ENCODE data around the gene GNGT1.
"Not testable (repeated sequence)": the region's sequence is repeated elsewhere in the genome, so short reads cannot be mapped to it uniquely, and the experiment has no call there.

The GNGT1 gene

GRCh38 chr7:93890041-93890463 is 16.3 kb upstream of the GNGT1 start:
- no peak for DNase-seq (ENCODE audit: low spot score)
- H3K4me3 Mint-ChIP-seq: peak overlapping the region; percentile 62
- no peaks in the 10 kb centered on the region for H3K36me3 Mint-ChIP-seq (ENCODE audit: low read depth)
- no peak overlapping the region for H3K27ac Mint-ChIP-seq
- no peaks in the 10 kb centered on the region for H3K9me3 Mint-ChIP-seq
- H3K27me3 Mint-ChIP-seq (ENCODE audit: low read depth): peaks cover 50% of the 10 kb centered on the region
- peaks cover 7% of the 10 kb centered on the region for H3K4me1 Mint-ChIP-seq (ENCODE audit: low read depth)

DNA sequence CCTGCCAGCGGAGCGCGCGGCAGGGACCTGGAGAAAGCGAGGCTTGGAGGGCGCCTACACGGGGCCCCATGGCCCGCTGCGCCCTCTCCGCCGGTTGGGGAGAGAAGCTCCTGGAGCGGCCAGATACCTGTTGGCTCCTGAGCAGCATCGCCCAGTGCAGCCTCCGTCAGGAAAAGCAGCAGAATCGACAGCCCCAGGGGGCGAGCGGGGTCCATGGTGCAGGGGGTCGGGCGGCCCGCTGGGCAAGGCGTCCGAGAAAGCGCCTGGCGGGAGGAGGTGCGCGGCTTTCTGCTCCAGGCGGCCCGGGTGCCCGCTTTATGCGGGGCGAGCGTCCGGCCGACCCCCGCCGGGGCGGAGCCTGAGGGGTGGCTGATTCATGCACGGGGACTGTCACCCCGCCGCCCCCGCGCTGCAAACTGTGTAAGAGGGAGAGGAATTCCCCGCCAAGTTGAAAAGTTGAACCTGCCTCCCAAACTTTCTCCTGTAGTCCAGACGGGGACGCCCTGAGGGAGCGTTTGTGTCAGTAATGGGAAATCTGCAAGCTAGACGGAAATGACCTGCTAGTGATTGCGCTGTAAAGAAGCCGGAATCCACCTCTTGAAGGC is 15.8 kb upstream of the GNGT1 start, which contains the start of gene TFPI2:
Gene TFPI2, minus strand, starts transcription at position 290 of the 605 bp plus-strand sequence. Its CDS starts 75 bp downstream, at position 215.
- H3K9me3 Mint-ChIP-seq: no peaks in the 10 kb centered on the region
- H3K27ac Mint-ChIP-seq: no peak within 1 kb of the TSS
- peak within 1 kb of the TSS; percentile 62 for H3K4me3 Mint-ChIP-seq
- H3K27me3 Mint-ChIP-seq (ENCODE audit: low read depth): peaks cover 50% of the 10 kb centered on the region
- DNase-seq (ENCODE audit: low spot score): peak; percentile 18
- no peaks in the 10 kb centered on the region for H3K36me3 Mint-ChIP-seq (ENCODE audit: low read depth)
- H3K4me1 Mint-ChIP-seq (ENCODE audit: low read depth): peaks cover 7% of the 10 kb centered on the region

GRCh38 chr7:93894426-93894825 is 11.9 kb upstream of the GNGT1 start:
- peaks cover 7% of the 10 kb centered on the region for H3K4me1 Mint-ChIP-seq (ENCODE audit: low read depth)
- no peaks in the 10 kb centered on the region for H3K9me3 Mint-ChIP-seq
- H3K4me3 Mint-ChIP-seq: no peak overlapping the region
- no peaks in the 10 kb centered on the region for H3K36me3 Mint-ChIP-seq (ENCODE audit: low read depth)
- peaks cover 41% of the 10 kb centered on the region for H3K27me3 Mint-ChIP-seq (ENCODE audit: low read depth)
- no peak for DNase-seq (ENCODE audit: low spot score)
- H3K27ac Mint-ChIP-seq: no peak overlapping the region

- no peak for DNase-seq (ENCODE audit: low spot score)
- no peak overlapping the region for H3K4me3 Mint-ChIP-seq
- peaks cover 3% of the 10 kb centered on the region for H3K4me1 Mint-ChIP-seq (ENCODE audit: low read depth)
- H3K36me3 Mint-ChIP-seq (ENCODE audit: low read depth): no peaks in the 10 kb centered on the region
- H3K27me3 Mint-ChIP-seq (ENCODE audit: low read depth): peaks cover 36% of the 10 kb centered on the region
- no peak overlapping the region for H3K27ac Mint-ChIP-seq
- H3K9me3 Mint-ChIP-seq: no peaks in the 10 kb centered on the region
Observed at GRCh38 chr7:93894966-93895640, 11.3 kb upstream of the GNGT1 start.

DNA sequence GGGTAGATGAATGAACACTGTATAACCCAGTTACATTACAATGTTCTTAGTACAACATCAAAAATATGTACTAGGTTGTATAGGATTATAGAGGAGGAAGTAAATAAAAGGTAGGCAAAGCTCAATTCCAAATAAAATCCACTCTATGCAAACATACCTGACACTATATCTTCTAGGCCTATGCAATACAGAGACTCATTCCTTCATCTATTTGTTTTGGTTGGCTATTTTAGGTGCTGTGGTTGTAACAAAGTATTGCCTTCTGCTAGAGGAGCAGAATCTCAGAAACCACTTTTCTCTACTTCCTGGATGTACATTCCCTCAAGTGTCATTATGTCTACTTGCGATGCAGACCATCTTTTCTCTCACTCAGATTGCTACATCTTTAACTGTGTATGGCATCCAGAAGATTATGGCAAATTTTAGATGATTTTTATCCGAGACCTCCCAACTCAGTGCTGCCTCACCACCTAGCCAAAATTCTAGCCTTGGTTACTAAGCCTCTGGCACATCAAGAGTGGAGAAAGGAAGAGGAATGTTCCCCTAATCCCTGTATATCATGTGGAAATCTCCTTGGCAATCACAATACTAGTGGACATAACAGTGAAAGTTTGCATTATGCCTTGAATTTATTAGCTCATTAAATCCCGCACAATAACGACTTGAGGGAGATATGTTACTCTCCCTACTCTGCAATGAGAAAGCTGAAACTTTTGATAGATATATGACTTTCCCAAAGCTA is 10.3 kb upstream of the GNGT1 start:
- H3K36me3 Mint-ChIP-seq (ENCODE audit: low read depth): no peaks in the 10 kb centered on the region
- peaks cover 32% of the 10 kb centered on the region for H3K27me3 Mint-ChIP-seq (ENCODE audit: low read depth)
- no peak overlapping the region for H3K27ac Mint-ChIP-seq
- no peak overlapping the region for H3K4me3 Mint-ChIP-seq
- no peak for DNase-seq (ENCODE audit: low spot score)
- no peaks in the 10 kb centered on the region for H3K9me3 Mint-ChIP-seq
- no peaks in the 10 kb centered on the region for H3K4me1 Mint-ChIP-seq (ENCODE audit: low read depth)

- H3K27ac Mint-ChIP-seq: no peak overlapping the region
- H3K9me3 Mint-ChIP-seq: no peaks in the 10 kb centered on the region
- H3K27me3 Mint-ChIP-seq (ENCODE audit: low read depth): peaks cover 17% of the 10 kb centered on the region
- DNase-seq (ENCODE audit: low spot score): no peak
- H3K4me1 Mint-ChIP-seq (ENCODE audit: low read depth): no peaks in the 10 kb centered on the region
- no peak overlapping the region for H3K4me3 Mint-ChIP-seq
- no peaks in the 10 kb centered on the region for H3K36me3 Mint-ChIP-seq (ENCODE audit: low read depth)
Observed at GRCh38 chr7:93897680-93898079, 8.7 kb upstream of the GNGT1 start.

- Mint-ChIP-seq H3K4me3 (no peak overlapping the region), H3K9me3 (no peaks in the 10 kb centered on the region), H3K36me3 (ENCODE audit: low read depth) (no peaks in the 10 kb centered on the region), H3K27me3 (ENCODE audit: low read depth) (peaks cover 15% of the 10 kb centered on the region), H3K27ac (no peak overlapping the region), H3K4me1 (ENCODE audit: low read depth) (no peaks in the 10 kb centered on the region)
- no peak for DNase-seq (ENCODE audit: low spot score)
Observed at GRCh38 chr7:93902777-93903423, 3.5 kb upstream of the GNGT1 start.

GRCh38 chr7:93910076-93910994 is 4.0 kb downstream of the GNGT1 start:
- DNase-seq (ENCODE audit: low spot score): no peak
- H3K4me3 Mint-ChIP-seq: no peak overlapping the region
- no peaks in the 10 kb centered on the region for H3K9me3 Mint-ChIP-seq
- no peaks in the 10 kb centered on the region for H3K36me3 Mint-ChIP-seq (ENCODE audit: low read depth)
- peaks cover 7% of the 10 kb centered on the region for H3K27me3 Mint-ChIP-seq (ENCODE audit: low read depth)
- H3K4me1 Mint-ChIP-seq (ENCODE audit: low read depth): no peaks in the 10 kb centered on the region
- no peak overlapping the region for H3K27ac Mint-ChIP-seq

- H3K4me3 Mint-ChIP-seq; DNase-seq (ENCODE audit: low spot score); H3K9me3 Mint-ChIP-seq; H3K27ac Mint-ChIP-seq; H3K27me3 Mint-ChIP-seq (ENCODE audit: low read depth); H3K36me3 Mint-ChIP-seq (ENCODE audit: low read depth); H3K4me1 Mint-ChIP-seq (ENCODE audit: low read depth): not testable (repeated sequence)
Observed at GRCh38 chr7:93911242-93911641, 4.9 kb downstream of the GNGT1 start.

DNA sequence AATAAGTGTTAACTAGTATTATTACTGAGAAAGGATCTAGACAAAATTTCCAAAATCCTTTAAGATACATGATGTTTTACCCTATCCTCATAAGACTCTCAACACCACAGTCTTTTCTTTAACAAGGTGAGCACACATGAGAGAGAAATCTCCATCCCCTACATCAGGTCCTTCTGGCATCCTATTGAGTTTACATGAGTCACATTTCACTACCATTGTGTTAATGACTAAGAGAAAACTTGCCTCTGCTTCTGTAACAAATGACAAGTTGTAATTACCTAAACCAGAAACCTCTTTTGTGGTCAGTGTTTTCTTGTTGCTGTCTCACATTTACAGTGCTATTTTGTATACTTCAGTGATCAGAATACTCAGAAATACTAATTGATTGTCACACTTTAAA is 5.3 kb downstream of the GNGT1 start:
- H3K27me3 Mint-ChIP-seq (ENCODE audit: low read depth); H3K36me3 Mint-ChIP-seq (ENCODE audit: low read depth); H3K9me3 Mint-ChIP-seq; H3K4me3 Mint-ChIP-seq; H3K4me1 Mint-ChIP-seq (ENCODE audit: low read depth); DNase-seq (ENCODE audit: low spot score); H3K27ac Mint-ChIP-seq: not testable (repeated sequence)

DNA sequence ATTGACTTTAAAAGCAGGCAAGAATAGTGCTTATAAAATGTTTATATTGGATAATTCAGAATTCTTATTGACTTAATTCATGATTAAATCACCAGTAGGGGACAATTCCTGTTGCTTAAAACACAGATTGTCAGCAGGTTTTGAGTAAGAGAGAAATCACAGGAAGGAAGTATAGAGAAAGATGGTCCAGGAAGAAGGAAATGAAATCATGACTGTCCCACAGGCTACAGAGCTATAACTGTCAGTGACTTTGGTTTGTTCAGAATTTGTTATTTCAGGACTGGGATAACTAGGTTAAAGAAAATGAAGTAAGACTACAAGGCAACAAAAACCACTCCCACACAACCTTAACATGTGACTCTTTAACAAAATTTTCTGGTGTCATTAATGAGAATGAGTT is 6.8 kb downstream of the GNGT1 start:
- Mint-ChIP-seq H3K9me3 (no peaks in the 10 kb centered on the region), H3K27ac (no peak overlapping the region), H3K4me1 (ENCODE audit: low read depth) (no peaks in the 10 kb centered on the region), H3K36me3 (ENCODE audit: low read depth) (no peaks in the 10 kb centered on the region), H3K27me3 (ENCODE audit: low read depth) (peaks cover 11% of the 10 kb centered on the region), H3K4me3 (no peak overlapping the region)
- DNase-seq (ENCODE audit: low spot score): no peak

DNA sequence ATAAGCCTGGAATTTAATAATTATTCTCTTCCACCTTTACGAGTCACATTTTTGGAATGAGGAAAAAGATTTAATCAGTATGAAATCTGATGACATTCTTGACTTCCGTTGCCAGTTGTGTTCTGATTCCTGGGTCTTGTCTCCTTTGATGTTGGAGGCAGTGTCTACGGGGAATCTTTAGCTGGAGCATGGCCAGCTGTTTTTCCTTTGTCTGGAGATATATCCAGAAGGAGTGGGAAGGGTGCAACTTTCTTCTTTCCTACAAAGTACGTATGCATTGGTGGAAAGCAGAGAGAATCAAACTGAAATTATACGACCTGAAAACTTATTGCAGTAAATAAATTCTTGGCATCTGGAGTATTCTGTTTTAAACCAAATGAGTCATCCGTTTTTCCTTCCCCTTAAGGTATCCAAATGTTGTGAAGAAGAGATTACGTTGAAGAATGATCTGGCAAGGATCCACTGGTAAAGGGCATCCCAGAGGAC is 8.3 kb downstream of the GNGT1 start:
- Mint-ChIP-seq H3K4me1 (ENCODE audit: low read depth) (no peaks in the 10 kb centered on the region), H3K27me3 (ENCODE audit: low read depth) (peaks cover 11% of the 10 kb centered on the region), H3K9me3 (no peaks in the 10 kb centered on the region), H3K36me3 (ENCODE audit: low read depth) (no peaks in the 10 kb centered on the region), H3K27ac (no peak overlapping the region), H3K4me3 (no peak overlapping the region)
- DNase-seq (ENCODE audit: low spot score): no peak

GRCh38 chr7:93915206-93915842 is 9.0 kb downstream of the GNGT1 start:
- H3K4me3 Mint-ChIP-seq; H3K9me3 Mint-ChIP-seq; H3K27ac Mint-ChIP-seq; H3K36me3 Mint-ChIP-seq (ENCODE audit: low read depth); H3K4me1 Mint-ChIP-seq (ENCODE audit: low read depth); DNase-seq (ENCODE audit: low spot score): not testable (repeated sequence)
- H3K27me3 Mint-ChIP-seq (ENCODE audit: low read depth): peaks cover 13% of the 10 kb centered on the region

Data from T-helper 2 cell treated with Interferon-gamma antibody and Interleukin-4, amounts not matched to agents 5 μg/mL and 100 μg/mL, for 36 hours (primary cell).